Measurements from ENCODE around the gene LDB3. TPM values are rescaled to one million over a fixed set of nuclear protein-coding genes. Genes with fewer than 3 reads are reported as not detected.

LDB3 gene
- total RNA-seq, 2 experiments from 2014 or later = not detected

DNA sequence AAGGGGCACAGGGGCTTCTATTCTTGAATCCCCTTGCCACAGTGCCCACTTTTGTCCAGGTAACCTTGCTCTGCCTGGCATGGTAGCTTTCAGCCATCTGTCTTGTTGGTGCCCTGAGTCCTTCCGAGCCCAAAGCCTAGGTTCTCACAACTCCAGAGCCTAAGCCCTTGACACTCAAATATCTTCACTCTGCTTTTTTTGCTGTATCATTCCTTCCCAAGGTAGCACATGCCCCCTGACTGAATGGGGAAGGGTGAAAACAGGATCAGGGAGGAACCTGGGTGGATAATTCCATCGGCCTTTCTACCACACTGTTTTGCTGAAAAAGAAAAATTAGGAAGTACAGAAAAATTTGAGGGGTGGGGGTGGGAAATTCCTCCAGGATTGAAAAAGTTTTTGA lies 37.6 kb downstream of the LDB3 start:
- POLR2A ChIA-PET = no interaction called here
- ATAC-seq (ENCODE audit: low read depth) = no peak
- no peaks in the 10 kb centered on the region for H3K27me3 Mint-ChIP-seq
- H3K4me3 Mint-ChIP-seq = no peak overlapping the region
- peak overlapping the region; percentile 9 for H3K27ac Mint-ChIP-seq
- H3K9me3 Mint-ChIP-seq = no peaks in the 10 kb centered on the region
- no peaks in the 10 kb centered on the region for H3K36me3 Mint-ChIP-seq
- peaks cover 6% of the 10 kb centered on the region for H3K4me1 Mint-ChIP-seq
- no peak for DNase-seq

DNA sequence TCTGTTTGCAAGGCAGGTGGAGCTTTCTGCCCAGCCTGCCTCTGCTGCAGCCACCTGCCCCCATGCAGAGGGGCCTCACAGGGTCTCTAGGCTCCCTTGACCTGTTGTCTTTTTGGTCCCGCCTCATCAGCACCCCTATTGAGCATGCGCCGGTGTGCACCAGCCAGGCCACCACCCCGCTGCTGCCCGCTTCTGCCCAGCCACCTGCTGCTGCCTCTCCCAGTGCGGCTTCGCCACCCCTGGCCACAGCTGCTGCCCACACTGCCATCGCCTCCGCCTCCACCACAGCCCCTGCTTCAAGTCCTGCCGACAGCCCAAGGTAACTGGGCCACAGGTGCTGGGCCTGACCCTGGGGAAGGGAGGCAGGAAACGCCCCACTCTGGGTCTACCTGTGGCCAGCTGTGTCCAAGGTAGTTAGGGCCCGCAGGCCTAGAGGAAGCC lies 38.1 kb downstream of the LDB3 start:
- ATAC-seq (ENCODE audit: low read depth) (no peak), DNase-seq (no peak)
- no peak overlapping the region for H3K4me3 Mint-ChIP-seq
- H3K36me3 Mint-ChIP-seq = no peaks in the 10 kb centered on the region
- no peak overlapping the region for H3K27ac Mint-ChIP-seq
- POLR2A ChIA-PET = no interaction called here
- H3K4me1 Mint-ChIP-seq = peaks cover 7% of the 10 kb centered on the region
- no peaks in the 10 kb centered on the region for H3K9me3 Mint-ChIP-seq
- H3K27me3 Mint-ChIP-seq = no peaks in the 10 kb centered on the region

DNA sequence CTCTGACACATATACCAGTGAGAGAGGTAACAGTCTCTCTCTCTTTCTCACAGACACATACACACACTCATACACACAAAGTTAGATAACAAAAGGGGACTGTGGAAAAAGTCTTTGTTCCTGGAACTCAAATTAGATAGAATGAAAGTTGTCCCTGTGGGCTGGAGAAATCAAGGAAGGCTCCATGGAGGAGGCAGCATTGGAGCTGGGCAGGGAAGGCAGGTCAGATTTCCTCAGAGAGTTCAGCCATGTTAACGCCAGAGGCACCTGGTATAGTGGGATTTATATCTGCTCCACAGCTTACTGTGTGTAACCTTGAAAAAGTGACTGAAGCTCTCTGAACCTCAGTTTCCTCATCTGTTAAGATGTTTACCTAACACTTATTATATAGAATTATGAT lies 38.7 kb downstream of the LDB3 start:
- no peak overlapping the region for H3K27ac Mint-ChIP-seq
- DNase-seq = no peak
- ATAC-seq (ENCODE audit: low read depth) = no peak
- no peaks in the 10 kb centered on the region for H3K36me3 Mint-ChIP-seq
- POLR2A ChIA-PET = no interaction called here
- H3K4me3 Mint-ChIP-seq = no peak overlapping the region
- H3K4me1 Mint-ChIP-seq = peaks cover 9% of the 10 kb centered on the region
- no peaks in the 10 kb centered on the region for H3K27me3 Mint-ChIP-seq
- no peaks in the 10 kb centered on the region for H3K9me3 Mint-ChIP-seq

DNA sequence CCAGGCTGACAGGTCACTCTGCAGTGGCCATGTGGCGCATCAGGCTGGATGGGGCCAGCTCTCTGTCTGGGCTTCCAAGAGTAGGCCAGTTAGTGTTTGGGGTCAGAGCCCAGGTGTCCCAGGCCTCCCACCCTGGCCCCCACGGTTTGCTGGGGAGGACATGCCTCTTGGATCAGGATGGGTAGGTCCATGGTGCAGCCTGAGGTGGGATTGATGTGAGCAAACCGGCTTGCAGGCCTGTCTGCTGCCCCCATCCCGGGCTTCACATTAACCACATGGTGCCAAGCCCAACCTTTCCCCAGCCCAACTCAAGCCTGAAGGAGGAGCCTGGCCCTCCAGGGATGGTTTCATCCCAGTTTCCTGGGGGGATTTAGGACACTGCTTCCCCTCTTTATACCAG lies 39.2 kb downstream of the LDB3 start:
- ATAC-seq (ENCODE audit: low read depth) (no peak), DNase-seq (no peak)
- Mint-ChIP-seq H3K4me3 (no peak overlapping the region), H3K9me3 (no peaks in the 10 kb centered on the region), H3K4me1 (peaks cover 12% of the 10 kb centered on the region), H3K27me3 (no peaks in the 10 kb centered on the region), H3K36me3 (no peaks in the 10 kb centered on the region), H3K27ac (no peak overlapping the region)
- POLR2A ChIA-PET = no interaction called here

DNA sequence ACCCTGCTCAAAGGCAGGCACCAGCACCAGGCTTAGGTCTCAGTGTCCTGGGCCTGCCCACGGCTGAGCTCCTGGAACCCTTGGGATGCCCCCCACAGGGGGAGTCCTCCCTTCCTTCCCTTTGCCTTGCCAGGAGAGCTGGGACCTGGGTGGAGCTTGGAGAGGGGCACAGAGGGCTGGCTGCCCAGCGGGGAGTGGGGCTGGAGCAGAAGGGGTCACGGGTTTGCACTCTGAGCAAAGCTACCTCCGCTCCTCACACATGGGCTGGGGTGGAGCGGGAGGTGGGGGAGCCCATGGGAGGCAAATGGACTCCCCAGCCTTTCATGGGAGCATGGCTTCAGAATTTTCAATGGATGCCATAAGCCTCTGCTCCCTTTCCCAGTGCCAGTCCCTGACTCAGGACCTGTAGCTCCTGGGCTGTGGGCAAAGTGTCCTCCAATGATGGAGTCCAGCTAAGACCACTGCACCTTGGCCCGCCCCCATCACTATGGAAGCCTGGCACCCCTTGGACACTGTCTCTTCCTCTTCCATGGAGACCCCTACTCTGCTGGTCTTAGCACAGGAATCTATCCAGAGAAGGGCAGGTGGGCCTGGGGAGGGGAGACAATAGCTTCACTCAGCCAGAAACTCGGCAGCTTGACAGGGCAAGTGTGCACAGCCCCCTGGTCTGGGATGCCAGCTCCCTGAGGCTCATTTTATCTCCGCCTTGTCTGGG lies 39.9 kb downstream of the LDB3 start:
- ATAC-seq (ENCODE audit: low read depth) (no peak), DNase-seq (peak; percentile 21)
- Mint-ChIP-seq H3K4me1 (peaks cover 12% of the 10 kb centered on the region), H3K27me3 (no peaks in the 10 kb centered on the region), H3K9me3 (no peaks in the 10 kb centered on the region), H3K36me3 (no peaks in the 10 kb centered on the region), H3K4me3 (no peak overlapping the region), H3K27ac (no peak overlapping the region)
- POLR2A ChIA-PET = no interaction called here

DNA sequence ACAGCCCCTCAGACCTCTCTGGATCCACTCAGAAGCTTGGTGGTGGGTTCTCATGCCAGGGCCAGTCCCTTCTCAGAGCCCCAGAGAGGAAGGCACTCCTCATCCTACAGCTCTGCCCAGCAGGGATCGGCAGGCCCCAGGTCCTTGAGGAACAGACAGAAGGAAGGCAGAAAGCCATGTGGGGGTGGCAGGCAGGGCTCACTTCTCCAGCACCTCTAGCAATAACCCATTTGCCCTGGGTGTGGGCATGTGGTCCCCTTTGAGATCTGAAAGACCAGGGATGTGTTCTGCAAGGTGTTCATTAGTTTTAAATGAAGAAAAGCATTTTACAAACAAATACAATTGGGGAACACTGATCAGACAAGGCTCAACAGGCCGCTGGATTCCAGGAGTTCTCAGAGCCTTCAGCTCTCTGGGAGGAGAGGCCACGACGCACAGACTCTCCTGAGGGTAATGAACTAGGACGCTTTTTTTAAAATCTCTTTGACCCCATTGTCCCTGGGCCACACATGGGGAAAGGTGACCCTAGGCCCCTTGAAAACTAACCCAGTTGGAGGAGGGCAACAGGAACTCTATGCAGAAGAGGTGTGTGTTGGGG lies 40.6 kb downstream of the LDB3 start:
- no peak overlapping the region for H3K27ac Mint-ChIP-seq
- no peaks in the 10 kb centered on the region for H3K36me3 Mint-ChIP-seq
- POLR2A ChIA-PET = no interaction called here
- H3K4me3 Mint-ChIP-seq = no peak overlapping the region
- no peaks in the 10 kb centered on the region for H3K9me3 Mint-ChIP-seq
- ATAC-seq (ENCODE audit: low read depth) (no peak), DNase-seq (peak; percentile 20)
- peaks cover 12% of the 10 kb centered on the region for H3K4me1 Mint-ChIP-seq
- no peaks in the 10 kb centered on the region for H3K27me3 Mint-ChIP-seq

DNA sequence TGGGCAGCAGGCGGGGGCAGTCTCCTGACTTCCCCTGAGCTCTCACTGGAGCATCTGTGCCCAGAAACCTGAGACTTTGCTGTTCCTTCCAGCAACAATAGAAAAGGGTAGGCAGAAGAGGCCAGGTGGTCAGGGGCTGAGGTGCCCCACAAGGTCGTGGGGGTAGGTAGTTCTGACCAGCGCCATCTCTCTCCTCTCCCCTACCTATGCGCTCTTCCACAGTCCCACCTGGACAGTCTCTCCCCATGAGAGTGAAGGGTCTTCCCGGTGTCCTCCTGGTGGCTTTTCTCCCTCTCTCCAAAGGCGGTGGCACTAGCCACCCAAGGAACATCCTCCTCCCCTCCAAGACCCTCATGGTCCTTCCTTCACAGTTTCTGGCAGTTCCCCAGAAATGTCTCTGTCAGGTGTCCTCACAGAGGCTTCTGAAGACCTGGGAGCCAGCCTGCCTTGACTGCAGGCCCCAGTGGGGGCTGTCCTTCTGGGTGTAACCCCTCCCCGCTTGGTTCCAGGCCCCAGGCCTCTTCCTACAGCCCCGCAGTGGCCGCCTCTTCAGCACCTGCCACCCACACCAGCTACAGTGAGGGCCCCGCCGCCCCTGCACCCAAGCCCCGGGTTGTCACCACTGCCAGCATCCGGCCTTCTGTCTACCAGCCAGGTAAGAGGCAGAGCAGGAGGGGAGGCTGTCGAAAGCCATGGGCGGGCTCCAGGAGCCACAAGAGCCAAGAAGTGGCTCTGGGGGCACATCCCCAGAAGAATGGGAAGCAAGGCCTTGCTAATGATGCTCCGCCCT lies 41.3 kb downstream of the LDB3 start:
- H3K36me3 Mint-ChIP-seq = no peaks in the 10 kb centered on the region
- no peak for ATAC-seq (ENCODE audit: low read depth)
- POLR2A ChIA-PET = no interaction called here
- H3K9me3 Mint-ChIP-seq = no peaks in the 10 kb centered on the region
- no peaks in the 10 kb centered on the region for H3K27me3 Mint-ChIP-seq
- H3K4me3 Mint-ChIP-seq = peak overlapping the region; percentile 58
- peak overlapping the region; percentile 95 for H3K27ac Mint-ChIP-seq
- peaks cover 12% of the 10 kb centered on the region for H3K4me1 Mint-ChIP-seq
- peak; percentile 28 for DNase-seq

DNA sequence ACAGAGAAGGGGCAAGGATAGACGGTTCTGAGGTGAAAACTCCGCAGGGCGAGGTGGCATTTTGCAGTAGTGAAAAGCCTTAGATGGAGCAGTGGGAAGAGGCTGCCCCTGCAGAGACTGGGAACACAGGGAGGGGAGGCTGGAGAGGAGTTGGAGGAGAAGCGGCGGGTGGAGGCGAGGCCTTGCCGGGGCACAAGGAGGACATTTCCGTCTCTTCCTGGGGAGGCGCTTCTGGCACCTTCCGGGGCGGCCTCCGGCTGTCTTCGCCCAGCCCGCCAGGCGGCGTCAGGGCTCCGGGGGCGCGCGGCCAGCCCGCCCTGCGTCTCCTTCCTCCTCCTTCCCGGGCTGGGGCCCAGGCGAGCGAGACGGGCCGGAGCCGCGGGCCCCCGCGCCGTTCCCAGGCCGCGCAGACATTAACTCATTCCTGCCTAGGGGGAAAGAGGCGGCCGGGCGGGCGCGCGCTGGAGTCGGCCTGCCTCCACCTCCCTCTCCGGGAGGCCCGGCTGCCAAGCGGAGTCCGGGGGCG lies 42.7 kb downstream of the LDB3 start:
- no peaks in the 10 kb centered on the region for H3K27me3 Mint-ChIP-seq

DNA sequence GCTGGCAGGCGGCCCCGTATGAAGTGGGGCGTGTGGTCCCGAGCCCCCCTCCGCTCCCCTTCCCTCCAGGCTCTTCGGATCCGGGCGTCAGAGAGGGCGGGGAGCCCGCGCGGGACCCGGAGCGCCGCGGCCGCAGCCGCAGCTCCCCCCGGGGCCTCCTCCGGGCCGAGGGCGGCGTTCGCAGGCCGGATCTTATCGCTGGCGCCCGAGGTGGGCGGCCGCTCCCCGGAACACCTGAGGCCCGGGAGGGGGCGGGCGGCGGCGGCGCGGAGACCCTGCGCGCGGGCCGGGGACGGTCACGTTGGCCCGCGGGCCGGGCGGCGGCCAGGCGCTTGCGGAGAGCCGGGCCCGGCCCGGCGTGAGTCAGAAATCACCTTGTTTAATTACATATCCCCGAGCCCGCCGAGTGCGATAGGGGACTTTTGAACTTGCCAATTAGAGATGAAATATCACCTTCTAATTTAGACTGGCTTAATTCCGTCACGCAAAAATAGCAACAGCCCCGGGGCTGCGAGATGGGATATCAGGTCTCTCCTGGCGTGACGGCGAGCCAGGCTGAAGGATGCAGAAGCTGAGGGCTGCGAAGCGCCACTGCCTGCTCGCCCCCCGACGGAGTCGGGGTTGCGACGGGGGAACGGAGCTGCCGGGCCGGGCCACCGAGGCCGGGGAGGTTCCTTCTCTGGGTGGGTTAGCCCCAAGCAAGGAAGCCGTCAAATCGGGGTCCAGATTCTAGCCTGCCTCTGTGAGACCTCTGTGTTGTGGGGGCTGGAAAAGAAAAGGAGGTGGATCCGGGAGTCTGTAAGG lies 43.4 kb downstream of the LDB3 start:
- no peaks in the 10 kb centered on the region for H3K36me3 Mint-ChIP-seq
- no peaks in the 10 kb centered on the region for H3K9me3 Mint-ChIP-seq
- peak; percentile 69 for DNase-seq
- H3K27ac Mint-ChIP-seq = peak overlapping the region; percentile 78
- POLR2A ChIA-PET = interaction anchor here (0.6 to 2.1 kb wide), 7 partner anchors 10 to 317 kb away, joined by 3 to 11 read pairs (median 5); partner anchors contain the start of gene BMPR1A
- no peaks in the 10 kb centered on the region for H3K27me3 Mint-ChIP-seq
- peaks cover 12% of the 10 kb centered on the region for H3K4me1 Mint-ChIP-seq
- ATAC-seq (ENCODE audit: low read depth) = peak; percentile 64
- H3K4me3 Mint-ChIP-seq = peak overlapping the region; percentile 91

More for the DNA sequence above, 42.7 kb downstream of the LDB3 start:
- peak; percentile 92 for DNase-seq
- H3K36me3 Mint-ChIP-seq = no peaks in the 10 kb centered on the region
- H3K27ac Mint-ChIP-seq = peak overlapping the region; percentile 95
- POLR2A ChIA-PET = interaction anchor here (1.1 to 2.1 kb wide), 6 partner anchors 10 to 169 kb away, joined by 3 to 11 read pairs (median 5); partner anchors contain the start of gene BMPR1A
- peak; percentile 94 for ATAC-seq (ENCODE audit: low read depth)
- no peaks in the 10 kb centered on the region for H3K9me3 Mint-ChIP-seq
- peak overlapping the region; percentile 91 for H3K4me3 Mint-ChIP-seq
- peaks cover 12% of the 10 kb centered on the region for H3K4me1 Mint-ChIP-seq

DNA sequence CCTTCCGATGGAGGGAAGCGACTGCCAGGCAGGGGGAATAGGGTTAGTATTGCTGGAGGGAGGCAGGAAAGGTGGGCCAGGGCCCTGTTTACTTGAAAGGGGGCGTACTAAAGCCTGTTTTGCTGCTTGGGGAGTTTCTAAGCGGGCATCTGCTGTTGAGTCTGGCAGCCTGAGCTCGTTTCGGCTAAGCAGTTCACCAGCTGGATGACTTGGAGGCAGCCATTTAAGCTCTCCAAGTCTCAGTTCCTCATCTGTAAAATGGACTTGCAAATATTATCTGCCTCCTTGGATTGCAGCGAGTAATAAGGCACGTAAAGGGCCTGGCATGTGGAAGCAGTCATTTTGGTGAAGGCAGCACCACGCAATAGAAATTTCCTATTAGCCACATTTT lies 44.0 kb downstream of the LDB3 start:
- POLR2A ChIA-PET = interaction anchor here (0.6 to 2.1 kb wide), 6 partner anchors 9 to 316 kb away, joined by 3 to 11 read pairs (median 5); partner anchors contain the start of gene BMPR1A
- H3K4me3 Mint-ChIP-seq = peak overlapping the region; percentile 86
- no peaks in the 10 kb centered on the region for H3K27me3 Mint-ChIP-seq
- H3K27ac Mint-ChIP-seq = peak overlapping the region; percentile 78
- H3K9me3 Mint-ChIP-seq = no peaks in the 10 kb centered on the region
- no peak for ATAC-seq (ENCODE audit: low read depth)
- no peaks in the 10 kb centered on the region for H3K36me3 Mint-ChIP-seq
- DNase-seq = no peak
- peaks cover 12% of the 10 kb centered on the region for H3K4me1 Mint-ChIP-seq

DNA sequence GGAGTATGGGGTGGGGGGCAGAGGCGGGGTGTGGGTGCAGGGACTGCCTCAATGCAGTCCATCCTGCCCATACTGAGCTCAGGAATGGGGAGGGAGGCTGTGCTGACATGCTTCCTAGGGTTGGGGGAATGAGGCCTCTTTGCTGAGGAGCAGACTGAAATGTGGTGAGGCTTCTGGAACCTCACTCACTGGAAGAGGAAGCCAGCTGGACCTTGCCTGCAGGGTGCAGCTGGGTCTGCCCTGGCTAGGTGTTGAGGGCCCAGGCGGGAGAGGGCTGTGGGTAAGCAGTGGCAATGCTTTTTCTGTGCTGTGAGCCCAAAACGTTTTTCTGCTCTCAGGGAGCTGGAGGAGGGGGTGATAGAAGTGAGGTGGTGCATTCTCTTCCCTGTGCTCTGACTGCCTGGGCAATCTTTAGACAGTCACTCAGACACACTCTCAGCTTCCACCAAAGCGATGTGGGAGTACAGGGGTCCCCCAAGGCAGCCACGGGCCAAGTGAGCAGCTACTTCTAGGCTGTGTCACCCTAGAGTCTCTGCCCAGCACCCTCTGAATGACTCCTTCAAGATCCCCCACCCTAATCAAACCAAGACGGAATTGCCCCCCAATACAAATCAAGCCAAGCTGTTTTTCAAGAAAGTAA lies 47.0 kb downstream of the LDB3 start:
- ATAC-seq (ENCODE audit: low read depth) (no peak), DNase-seq (no peak)
- H3K9me3 Mint-ChIP-seq = no peaks in the 10 kb centered on the region
- peaks cover 1% of the 10 kb centered on the region for H3K27me3 Mint-ChIP-seq
- peaks cover 10% of the 10 kb centered on the region for H3K4me1 Mint-ChIP-seq
- no peak overlapping the region for H3K27ac Mint-ChIP-seq
- H3K4me3 Mint-ChIP-seq = no peak overlapping the region
- POLR2A ChIA-PET = interaction anchor here (1.0 kb wide), 1 partner anchor 11 kb away, joined by 3 read pairs; no protein-coding TSS in a partner anchor
- no peaks in the 10 kb centered on the region for H3K36me3 Mint-ChIP-seq

DNA sequence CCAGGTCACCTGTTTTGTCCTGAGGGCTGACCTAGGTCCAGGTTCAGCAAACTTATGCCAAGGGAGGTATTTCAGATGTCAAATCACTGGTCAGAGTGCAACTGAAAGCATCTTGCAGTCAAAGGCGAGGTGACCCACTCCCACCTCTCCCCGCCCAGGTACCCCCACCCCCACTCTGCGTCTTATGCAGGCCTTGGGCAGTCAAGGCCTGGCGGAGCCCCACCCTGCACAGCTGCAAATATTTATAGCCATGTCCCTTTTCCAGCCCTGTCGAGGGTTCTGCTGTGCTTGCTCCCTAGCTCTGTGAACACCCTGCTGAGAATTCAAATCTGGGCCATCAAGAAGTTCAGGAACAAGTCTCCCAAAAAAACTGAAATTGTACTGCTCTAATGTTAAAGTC lies 47.5 kb downstream of the LDB3 start:
- Mint-ChIP-seq H3K4me1 (peaks cover 6% of the 10 kb centered on the region), H3K36me3 (no peaks in the 10 kb centered on the region), H3K27me3 (peaks cover 5% of the 10 kb centered on the region), H3K9me3 (no peaks in the 10 kb centered on the region), H3K4me3 (no peak overlapping the region), H3K27ac (no peak overlapping the region)
- POLR2A ChIA-PET = interaction anchor here (1.0 kb wide), 1 partner anchor 10 kb away, joined by 3 read pairs; no protein-coding TSS in a partner anchor
- DNase-seq (no peak), ATAC-seq (ENCODE audit: low read depth) (no peak)
